ENCODE measurements around the gene ADGRF3.
"Not testable (repeated sequence)": the region's sequence is repeated elsewhere in the genome, so short reads cannot be mapped to it uniquely, and the experiment has no call there.

DNA sequence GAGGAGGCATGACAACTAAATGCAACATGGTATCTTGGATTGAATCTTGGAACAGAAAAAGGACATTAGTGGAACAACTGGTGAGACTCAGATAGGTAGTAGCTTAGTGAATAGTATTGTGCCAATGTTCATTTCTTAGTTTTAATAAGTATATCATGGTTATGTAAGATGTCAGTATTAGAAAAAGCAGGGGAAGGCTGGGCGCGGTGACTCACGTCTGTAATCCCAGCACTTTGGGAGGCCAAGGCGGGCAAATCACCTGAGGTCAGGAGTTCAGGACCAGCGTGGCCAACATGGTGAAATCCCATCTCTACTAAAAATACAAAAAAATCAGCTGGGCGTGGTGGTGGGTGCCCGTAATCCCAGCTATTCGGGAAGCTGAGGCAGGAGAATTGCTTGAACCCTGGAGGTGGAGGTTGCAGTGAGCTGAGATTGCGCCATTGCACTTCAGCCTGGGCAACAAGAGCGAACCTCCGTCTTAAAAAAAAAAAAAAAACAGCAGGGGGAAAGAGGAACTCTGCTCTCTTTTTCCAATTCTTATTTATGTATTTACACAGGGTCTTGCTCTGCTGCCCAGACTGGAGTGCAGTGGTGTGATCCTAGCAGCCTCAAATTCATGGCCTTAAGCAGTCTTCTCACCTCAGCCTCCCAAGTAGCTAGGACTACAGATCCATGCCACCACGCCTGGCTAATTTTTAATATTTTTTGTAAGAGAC is 77.8 kb downstream of the ADGRF3 start:
- not testable (repeated sequence) for TF ChIP-seq POLR2A (IDR thresholded peaks at IDR 0.05; ENCODE audit: low read depth, low read length); POLR2AphosphoS5 (IDR thresholded peaks at IDR 0.05; ENCODE audit: low read depth, low read length); TAF1 (IDR thresholded peaks at IDR 0.05; ENCODE audit: borderline replicate concordance, low read depth, low read length)

All from GM12892 (cell line).